Spleen (tissue), 11 donors: Measurements from ENCODE around the gene NDE1. TPM values are rescaled to one million over a fixed set of nuclear protein-coding genes. Genes with fewer than 3 reads are reported as not detected.

Experiments used
- DNase-seq: peaks from one replicate; pipeline ENCODE4 v3.0.0-alpha.2; 2020
- H3K27ac ChIP-seq, 8 donors: fragments of 200-600 bp; sonication (generic) in 7 of 8; 1 replicate in 4 of 8; 2 replicates in 4 of 8; pipeline versions ENCODE4 v1.5.0 to v1.8.0; 2016 to 2021; ENCODE audit warnings: inconsistent platforms in 4 of 8, mild to moderate bottlenecking in 4 of 8, moderate library complexity in 1 of 8
- H3K27me3 ChIP-seq, 7 donors: fragments of 200-600 bp; sonication (generic) in 6 of 7; replicated peaks in 1 of 7; 1 replicate in 4 of 7; 2 replicates in 3 of 7; pipeline versions ENCODE4 v1.5.0 to v1.8.0; 2016 to 2021; ENCODE audit warnings: inconsistent platforms in 3 of 7, mild to moderate bottlenecking in 1 of 7
- H3K36me3 ChIP-seq, 6 donors: fragments of 200-600 bp; sonication (generic) in 5 of 6; 1 replicate in 4 of 6; 2 replicates in 2 of 6; pipeline versions ENCODE4 v1.5.0 to v1.8.0; 2016 to 2021; ENCODE audit warnings: inconsistent platforms in 2 of 6
- H3K4me1 ChIP-seq, 6 donors: fragments of 200-600 bp; sonication (generic) in 5 of 6; 1 replicate in 3 of 6; 2 replicates in 3 of 6; pipeline versions ENCODE4 v1.5.0 to v1.8.0; 2016 to 2021; ENCODE audit warnings: inconsistent platforms in 3 of 6
- H3K4me3 ChIP-seq, 8 donors: fragments of 200-600 bp; sonication (generic) in 7 of 8; 1 replicate in 4 of 8; 2 replicates in 4 of 8; pipeline versions ENCODE4 v1.5.0 to v1.8.0; 2016 to 2021; ENCODE audit warnings: inconsistent platforms in 4 of 8, mild to moderate bottlenecking in 4 of 8, moderate library complexity in 2 of 8
- H3K9me3 ChIP-seq, 8 donors: fragments of 200-600 bp; sonication (generic) in 7 of 8; 1 replicate in 4 of 8; 2 replicates in 4 of 8; pipeline versions ENCODE4 v1.5.0 to v1.8.0; 2016 to 2021; ENCODE audit warnings: inconsistent platforms in 4 of 8
- CTCF ChIP-seq, 11 experiments: fragments of 200-600 bp in 7 of 11; fragments of 450-650 bp in 4 of 11; sonication (generic) in 4 of 11; IDR thresholded peaks in 8 of 11; conservative IDR thresholded peaks in 3 of 11; 1 replicate in 7 of 11; 2 replicates in 4 of 11; pipeline versions ENCODE4 v1.4.0 to v1.8.0; 2016 to 2021; ENCODE audit warnings: antibody characterized with exemption in 11 of 11, inconsistent platforms in 4 of 11, mild to moderate bottlenecking in 1 of 11
- POLR2A ChIP-seq, 3 donors: fragments of 450-650 bp; IDR thresholded peaks; one replicate each; pipeline ENCODE4 v1.5.1; 2017; ENCODE audit warnings: antibody characterized with exemption in 3 of 3, mild to moderate bottlenecking in 1 of 3
- POLR2AphosphoS5 ChIP-seq, 3 donors: sonication (generic); formaldehyde crosslinking; IDR thresholded peaks; one replicate each; pipeline ENCODE4 v1.5.1; 2017; ENCODE audit warnings: antibody characterized with exemption in 3 of 3
- WGBS, 5 donors: extraction: QIAGEN DNeasy Blood & Tissue Kit in 3 of 5; methylation state at CpG; one replicate each; pipeline versions ENCODE4 v1.1.5 to v1.1.7; 2013 to 2018; 5-methylcytosine and 5-hydroxymethylcytosine counted together
- intact Hi-C: fragments of 100-400 bp; cut with DNase I; formaldehyde crosslinking; loops from one replicate; pipeline ENCODE4 v1.15.0; 2023; ENCODE audit warnings: low total_unique reads
- polyA plus RNA-seq, 3 donors: library from polyadenylated mRNA; stranded (reverse); fragments of 200-250 nt; gene quantifications; one replicate each; pipeline ENCODE4 v1.2.1, GENCODE V29; 2013
- total RNA-seq, 7 donors: library from RNA; depleted of rRNA in 3 of 7; stranded (reverse); fragments of >200 nt in 3 of 7; fragmentation: NEBNext Ultra II Directional in 4 of 7; extraction: Animal tissue kit (Norgen Biotek cat#: 25700) in 4 of 7; gene quantifications; one replicate each; pipeline versions ENCODE4 v1.1.0 to v1.2.1, GENCODE V29; 2016 to 2021
- donor health status: healthy with polysubstance abuse.
- donor health status: DM: no; HTN: no; CAD: no; lungs with moderate emphysema.
- donor health status: DM: no; HTN: no; CAD: no.
- donor health status: Bipolar disorder and iron deficiency.
- donor health status: healthy.
- donor health status: DM: no; HTN: no; CAD: no.
- donor health status: DM: yes; HTN: yes; CAD: no.

NDE1 gene
- total and polyA plus RNA-seq, 10 donors: 8.7 to 69.6 (median 57.5) TPM

- intact Hi-C loops: no loop called here
- Histone ChIP-seq H3K27me3 (no peaks in the 10 kb centered on the region), H3K4me1 (peaks cover 9 to 49% (median 22%) of the 10 kb centered on the region in 6 donors), H3K4me3 (no peak overlapping the region), H3K9me3 (no peaks in the 10 kb centered on the region), H3K36me3 (peaks cover 0 to 96% (median 47%) of the 10 kb centered on the region in 6 donors), H3K27ac (peak overlapping the region in 3 of 8 donors; percentile 29 to 95 (median 93))
- 92 to 98% (median 93%) methylated on average over 7 of the region's 7 CpGs for WGBS, 5 donors
- no peak for DNase-seq
- no peak for TF ChIP-seq POLR2A (IDR thresholded peaks at IDR 0.05)
- TF ChIP-seq POLR2AphosphoS5 (IDR thresholded peaks at IDR 0.05): no peak
- TF ChIP-seq CTCF (IDR thresholded peaks at IDR 0.05 in 8 of 11, conservative IDR thresholded peaks at IDR 0.05 in 3 of 11): no peak
Observed at GRCh38 chr16:15674571-15674970, 24.5 kb downstream of the NDE1 start.

DNA sequence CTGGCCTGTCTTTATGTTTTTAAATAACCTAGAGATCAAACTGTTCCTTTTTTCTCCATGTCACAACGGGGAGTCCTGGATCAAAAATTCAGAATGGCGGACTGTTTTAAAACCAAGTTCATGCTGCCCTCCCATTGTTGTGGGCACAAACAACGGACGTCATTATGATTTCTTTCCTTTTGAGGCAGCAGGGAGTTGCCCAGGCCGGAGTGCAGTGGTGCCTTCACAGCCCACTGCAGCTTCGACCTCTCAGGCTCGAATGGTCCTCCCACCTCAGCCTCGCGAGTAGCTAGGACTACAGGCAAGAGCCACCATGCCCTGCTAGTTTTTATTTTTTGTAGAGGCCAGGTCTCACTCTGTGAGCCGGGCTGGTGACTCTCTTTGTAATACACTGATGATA lies 26.5 kb downstream of the NDE1 start:
- WGBS, 5 donors: 82 to 90% (median 83%) methylated on average over 9 to 10 of the region's 10 CpGs
- intact Hi-C loops: no loop called here
- no peak overlapping the region for H3K4me3 ChIP-seq
- TF ChIP-seq POLR2AphosphoS5 (IDR thresholded peaks at IDR 0.05) (no peak), CTCF (IDR thresholded peaks at IDR 0.05 in 8 of 11, conservative IDR thresholded peaks at IDR 0.05 in 3 of 11) (no peak), POLR2A (IDR thresholded peaks at IDR 0.05) (no peak)
- H3K36me3 ChIP-seq: peaks cover 0 to 95% (median 45%) of the 10 kb centered on the region in 6 donors
- H3K27me3 ChIP-seq: no peaks in the 10 kb centered on the region
- H3K9me3 ChIP-seq: no peaks in the 10 kb centered on the region
- no peak overlapping the region for H3K27ac ChIP-seq
- H3K4me1 ChIP-seq: peaks cover 9 to 36% (median 22%) of the 10 kb centered on the region in 6 donors
- DNase-seq: no peak

DNA sequence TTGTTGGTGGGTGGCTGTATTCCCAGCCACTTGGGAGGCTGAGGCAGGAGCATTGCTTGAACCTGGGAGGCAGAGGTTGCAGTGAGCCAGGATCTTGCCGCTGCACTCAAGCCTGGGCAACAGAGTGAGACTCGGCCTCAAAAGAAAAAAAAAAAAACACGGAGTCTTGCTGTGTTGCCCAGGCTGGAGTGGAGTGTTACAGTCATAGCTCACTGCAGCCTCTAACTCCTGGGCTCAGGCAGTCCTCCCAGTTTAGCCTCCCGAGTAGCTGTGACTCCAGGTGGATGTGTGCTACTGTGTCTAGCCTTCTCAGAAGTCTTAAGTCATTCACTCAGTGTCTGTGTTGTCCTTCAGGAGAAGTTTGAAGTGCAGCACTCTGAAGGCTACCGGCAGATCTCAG lies 27.4 kb downstream of the NDE1 start:
- 93 to 99% (median 95%) methylated on average over 5 of the region's 5 CpGs for WGBS, 5 donors
- H3K36me3 ChIP-seq: peaks cover 0 to 98% (median 45%) of the 10 kb centered on the region in 6 donors
- TF ChIP-seq POLR2A (IDR thresholded peaks at IDR 0.05) (no peak), POLR2AphosphoS5 (IDR thresholded peaks at IDR 0.05) (no peak), CTCF (IDR thresholded peaks at IDR 0.05 in 8 of 11, conservative IDR thresholded peaks at IDR 0.05 in 3 of 11) (no peak)
- no peaks in the 10 kb centered on the region for H3K9me3 ChIP-seq
- no peak overlapping the region for H3K4me3 ChIP-seq
- intact Hi-C loops: no loop called here
- no peaks in the 10 kb centered on the region for H3K27me3 ChIP-seq
- peaks cover 9 to 26% (median 15%) of the 10 kb centered on the region in 6 donors for H3K4me1 ChIP-seq
- no peak for DNase-seq
- H3K27ac ChIP-seq: no peak overlapping the region

DNA sequence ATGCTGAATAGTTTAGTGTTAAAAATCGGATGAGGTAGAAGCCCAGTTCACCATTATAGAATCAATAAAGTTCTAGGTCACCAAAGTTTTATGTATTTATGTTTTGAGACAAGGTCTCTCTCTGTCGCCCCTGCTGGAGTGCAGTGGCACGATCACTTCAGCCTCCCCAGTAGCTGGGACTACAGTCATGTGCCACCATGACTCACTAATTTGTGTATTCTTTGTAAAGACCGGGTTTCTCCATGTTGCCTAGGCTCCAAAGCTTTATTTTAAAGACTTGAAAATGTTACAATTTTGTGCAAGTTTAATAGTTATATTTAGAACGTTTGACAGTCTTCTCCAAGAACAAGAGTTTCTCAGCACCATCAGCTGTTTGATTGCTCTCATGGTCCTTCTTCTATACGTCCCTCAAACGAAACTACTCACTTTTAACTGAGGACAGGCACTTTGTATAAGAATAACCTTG lies 32.1 kb downstream of the NDE1 start:
- intact Hi-C loops: no loop called here
- no peaks in the 10 kb centered on the region for H3K4me1 ChIP-seq
- TF ChIP-seq POLR2AphosphoS5 (IDR thresholded peaks at IDR 0.05): no peak
- no peak for TF ChIP-seq POLR2A (IDR thresholded peaks at IDR 0.05)
- peak in 6 of 11 experiments; percentile 19 to 58 (median 45) for TF ChIP-seq CTCF (IDR thresholded peaks at IDR 0.05 in 8 of 11, conservative IDR thresholded peaks at IDR 0.05 in 3 of 11)
- H3K4me3 ChIP-seq: no peak overlapping the region
- no peak for DNase-seq
- H3K27me3 ChIP-seq: no peaks in the 10 kb centered on the region
- H3K36me3 ChIP-seq: peaks cover 0 to 99% (median 69%) of the 10 kb centered on the region in 6 donors
- H3K9me3 ChIP-seq: no peaks in the 10 kb centered on the region
- no peak overlapping the region for H3K27ac ChIP-seq
- WGBS, 5 donors: 57 to 67% (median 63%) methylated on average over 7 of the region's 7 CpGs
